HG02678 (cell line): ENCODE results near the gene RTN4.
"Not testable (repeated sequence)": the region's sequence is repeated elsewhere in the genome, so short reads cannot be mapped to it uniquely, and the experiment has no call there.

Source experiments
- ATAC-seq: cut with Tn5 transposase; IDR thresholded peaks from one replicate; pipeline ENCODE4 v1.9.1; 2021; ENCODE audit warnings: mild to moderate bottlenecking, moderate library complexity; ENCODE audit not compliant: unreplicated experiment

Gene RTN4

GRCh38 chr2:55076019-55076418 lies 25.8 kb upstream of the RTN4 start:
- ATAC-seq, result not testable (repeated sequence)

GRCh38 chr2:55073000-55073983 lies 23.0 kb upstream of the RTN4 start:
- ATAC-seq, result no peak

GRCh38 chr2:55063713-55064323 lies 13.6 kb upstream of the RTN4 start:
- ATAC-seq, result no peak

DNA sequence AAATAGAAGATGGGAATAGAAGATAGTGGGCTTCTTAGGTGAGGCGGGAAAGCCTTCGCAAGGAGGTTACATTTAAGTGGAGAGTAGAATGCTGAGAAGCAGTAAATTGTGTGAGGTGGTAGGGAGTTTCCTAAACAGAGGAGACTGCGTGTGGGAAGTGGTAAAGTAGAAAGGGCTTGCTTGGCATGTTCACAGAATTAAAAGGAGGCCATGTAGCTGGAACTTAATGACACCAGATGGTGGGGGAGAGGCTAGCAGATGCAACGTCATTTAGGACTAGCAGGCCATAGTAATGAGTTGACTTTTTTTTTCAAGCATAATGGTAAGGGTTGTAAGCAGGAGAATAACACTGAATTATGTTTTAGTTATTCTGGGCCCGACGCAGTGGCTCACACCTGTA lies 13.0 kb upstream of the RTN4 start:
- no peak for ATAC-seq

- ATAC-seq, result no peak
These were observed 12.5 kb upstream of the RTN4 start for GRCh38 chr2:55062754-55063153.

- no peak for ATAC-seq
These were observed 11.5 kb upstream of the RTN4 start for GRCh38 chr2:55061523-55062344.

DNA sequence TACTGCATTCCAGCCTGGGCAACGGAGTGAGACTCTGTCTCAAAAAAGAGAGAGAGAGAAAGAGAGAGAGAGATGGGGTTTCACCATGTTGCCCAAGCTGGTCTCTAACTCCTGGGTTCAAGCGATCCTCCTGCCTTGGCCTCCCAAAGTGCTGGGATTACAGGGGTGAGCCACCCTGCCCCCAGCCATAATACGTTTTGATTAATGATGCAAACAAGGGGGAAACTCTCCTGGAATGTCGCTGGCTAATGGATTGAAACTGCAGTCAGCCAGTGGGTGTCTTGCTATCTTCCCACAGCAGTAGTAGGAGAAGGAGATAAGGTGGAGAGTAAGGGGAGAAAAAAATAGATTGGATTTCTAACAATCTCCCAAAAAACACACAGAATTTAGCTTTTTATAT lies 9.5 kb upstream of the RTN4 start:
- ATAC-seq, result no peak

- no peak for ATAC-seq
These were observed 7.2 kb upstream of the RTN4 start for GRCh38 chr2:55057474-55057873.

DNA sequence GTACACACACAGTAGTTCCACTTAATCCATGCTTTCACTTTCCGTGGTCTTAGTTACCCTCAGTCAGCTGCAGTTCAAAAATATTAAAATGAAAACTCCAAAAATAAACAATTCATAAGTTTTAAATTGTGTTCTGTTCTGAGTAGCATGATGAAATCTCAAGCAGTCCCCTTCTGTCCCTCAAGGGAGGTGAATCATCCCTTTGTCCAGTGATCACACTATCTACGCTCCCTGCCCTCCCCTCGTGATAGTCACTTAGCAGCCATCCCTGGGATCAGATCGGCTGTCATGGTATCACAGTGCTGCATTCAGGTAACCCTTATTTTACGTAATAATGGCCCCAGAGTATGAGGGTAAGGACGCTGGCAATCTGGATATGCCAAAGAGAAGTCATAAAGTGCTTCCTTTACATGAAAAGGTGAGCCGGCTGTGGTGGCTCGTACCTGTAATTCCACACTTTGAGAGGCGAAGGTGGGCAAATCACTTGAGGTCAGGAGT lies 5.8 kb upstream of the RTN4 start:
- no peak for ATAC-seq

GRCh38 chr2:55054106-55054875 lies 4.0 kb upstream of the RTN4 start:
- ATAC-seq, result peak; percentile 23

- ATAC-seq, result not testable (repeated sequence)
These were observed 3.0 kb upstream of the RTN4 start for GRCh38 chr2:55053225-55053624.

- no peak for ATAC-seq
These were observed 2.1 kb upstream of the RTN4 start for GRCh38 chr2:55052129-55053061.

DNA sequence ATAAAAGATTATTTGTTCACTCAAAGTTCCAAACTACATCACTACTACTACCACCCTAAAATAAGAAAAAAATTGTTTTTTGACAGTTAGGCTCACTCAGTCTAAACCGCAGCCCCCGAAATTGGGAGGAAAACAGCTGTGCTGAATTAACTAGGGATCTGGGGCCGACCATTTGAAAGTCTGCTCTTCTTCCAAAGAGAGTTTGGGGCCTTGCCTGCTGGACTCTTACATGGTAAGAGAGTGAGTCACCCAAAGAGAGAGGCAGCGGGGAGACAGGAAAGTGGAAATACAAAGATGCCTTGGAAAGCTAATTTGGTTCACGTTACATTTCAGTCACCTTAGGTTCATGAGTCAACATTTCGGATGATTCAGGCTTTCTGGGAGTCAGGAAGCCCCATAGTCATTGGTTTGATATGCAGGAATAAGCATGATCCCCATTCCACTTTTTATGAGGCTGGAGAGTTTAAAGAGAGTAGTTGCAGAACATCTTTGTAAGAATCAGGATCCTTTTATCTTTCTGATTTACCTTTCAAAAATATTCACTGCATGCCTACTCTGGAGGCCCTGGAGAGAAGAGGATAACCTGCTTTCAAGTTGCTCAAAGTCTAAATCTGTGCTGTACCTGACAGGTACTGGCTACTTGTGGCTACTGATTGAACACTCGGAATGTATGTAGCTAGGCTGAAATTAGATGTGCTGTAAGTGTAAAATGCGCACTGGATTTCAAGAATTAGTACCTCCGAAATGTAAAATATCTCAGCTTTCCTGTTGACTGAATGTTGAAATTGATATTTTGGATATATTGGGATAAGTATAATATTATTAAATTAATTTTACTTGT lies 995 bp upstream of the RTN4 start:
- no peak for ATAC-seq

GRCh38 chr2:55049821-55050099 lies 491 bp downstream of the RTN4 start:
- no peak for ATAC-seq

DNA sequence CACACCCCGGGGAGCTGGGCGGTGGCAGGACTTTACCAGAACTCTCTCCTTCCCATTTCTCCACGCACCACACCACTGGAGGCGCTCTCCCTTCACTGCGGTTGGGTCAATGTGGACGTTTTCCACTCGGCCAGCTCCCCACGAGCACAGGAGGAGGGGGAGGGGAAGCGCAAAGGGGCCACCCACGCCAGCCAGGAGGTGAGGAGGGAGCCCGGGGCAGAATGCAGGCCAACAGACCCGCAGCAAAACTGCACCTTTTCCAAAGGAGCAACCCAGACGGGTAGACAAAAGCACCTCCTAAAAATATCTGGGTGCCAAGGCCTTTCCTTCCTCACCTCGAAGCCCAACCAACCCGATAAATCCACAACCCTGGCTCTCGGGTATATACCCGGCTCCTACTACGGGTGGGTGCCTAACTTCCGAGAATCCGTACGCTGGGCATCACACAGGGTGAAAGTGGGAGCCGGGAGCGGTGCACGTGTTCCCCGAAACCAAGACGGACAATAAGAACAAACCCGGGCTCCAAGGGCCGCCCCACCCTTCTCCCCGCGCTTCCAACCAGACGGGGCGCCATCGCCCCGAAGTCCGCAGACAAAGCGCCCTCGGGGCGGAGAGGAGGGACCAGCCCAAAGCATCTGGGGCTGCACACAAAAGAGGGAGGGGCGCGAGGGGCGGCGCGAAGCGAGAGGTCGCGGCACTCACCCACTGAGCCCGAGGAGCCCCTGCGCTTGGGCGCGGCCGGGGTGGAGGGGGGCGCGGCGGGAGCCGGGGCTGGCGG lies 1.0 kb downstream of the RTN4 start:
- no peak for ATAC-seq

- no peak for ATAC-seq
These were observed 1.7 kb downstream of the RTN4 start for GRCh38 chr2:55048508-55049042.

- no peak for ATAC-seq
These were observed 2.5 kb downstream of the RTN4 start for GRCh38 chr2:55047677-55048299.
